Right lobe of liver (tissue), 4 donors: ENCODE results near the gene NETO2.

Source experiments
- POLR2A ChIP-seq: fragments of 450-650 bp; IDR thresholded peaks from one replicate; pipeline ENCODE4 v1.6.1; 2017; ENCODE audit warnings: antibody characterized with exemption, mild to moderate bottlenecking
- TF ChIP-seq, protein P1 (sequence below), 4 donors: fragments of 200-600 bp in 3 of 4; fragments of 450-650 bp in 1 of 4; IDR thresholded peaks; one replicate each; pipeline versions ENCODE4 v1.5.1 to v1.8.0; 2016 to 2022; ENCODE audit warnings: antibody characterized with exemption in 4 of 4, mild to moderate bottlenecking in 2 of 4
- donor health status: DM: no; HTN: no; CAD: no.
- donor health status: DM: no; HTN: no; CAD: no.
- donor health status: DM: no; HTN: yes; CAD: no.

DNA sequence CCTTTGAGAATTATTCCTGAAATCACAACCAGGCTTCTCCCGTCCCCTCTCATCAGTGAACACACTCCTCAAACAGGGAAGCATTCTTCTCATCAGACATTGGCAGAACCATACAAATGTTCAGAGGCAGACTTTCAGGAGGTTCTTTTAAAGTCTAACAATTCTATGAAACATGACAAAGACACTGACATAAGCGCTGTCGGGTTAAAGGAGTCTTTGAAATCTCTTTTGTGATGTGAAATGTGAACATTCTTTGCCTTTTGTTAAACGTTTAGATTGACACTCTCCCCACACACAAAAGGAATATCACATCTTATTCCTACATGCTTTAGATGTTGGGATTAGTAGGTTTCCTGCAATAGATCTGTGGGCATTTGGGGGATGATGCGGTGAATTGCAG lies 63.9 kb downstream of the NETO2 start:
- TF ChIP-seq, protein P1, sequence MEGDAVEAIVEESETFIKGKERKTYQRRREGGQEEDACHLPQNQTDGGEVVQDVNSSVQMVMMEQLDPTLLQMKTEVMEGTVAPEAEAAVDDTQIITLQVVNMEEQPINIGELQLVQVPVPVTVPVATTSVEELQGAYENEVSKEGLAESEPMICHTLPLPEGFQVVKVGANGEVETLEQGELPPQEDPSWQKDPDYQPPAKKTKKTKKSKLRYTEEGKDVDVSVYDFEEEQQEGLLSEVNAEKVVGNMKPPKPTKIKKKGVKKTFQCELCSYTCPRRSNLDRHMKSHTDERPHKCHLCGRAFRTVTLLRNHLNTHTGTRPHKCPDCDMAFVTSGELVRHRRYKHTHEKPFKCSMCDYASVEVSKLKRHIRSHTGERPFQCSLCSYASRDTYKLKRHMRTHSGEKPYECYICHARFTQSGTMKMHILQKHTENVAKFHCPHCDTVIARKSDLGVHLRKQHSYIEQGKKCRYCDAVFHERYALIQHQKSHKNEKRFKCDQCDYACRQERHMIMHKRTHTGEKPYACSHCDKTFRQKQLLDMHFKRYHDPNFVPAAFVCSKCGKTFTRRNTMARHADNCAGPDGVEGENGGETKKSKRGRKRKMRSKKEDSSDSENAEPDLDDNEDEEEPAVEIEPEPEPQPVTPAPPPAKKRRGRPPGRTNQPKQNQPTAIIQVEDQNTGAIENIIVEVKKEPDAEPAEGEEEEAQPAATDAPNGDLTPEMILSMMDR (IDR thresholded peaks at IDR 0.05) = no peak
- no peak for TF ChIP-seq POLR2A
